T-cell (primary cell): ENCODE data around the gene TLCD3A. TPM values are rescaled to one million over a fixed set of nuclear protein-coding genes. Genes with fewer than 3 reads are reported as not detected.
"Not testable (repeated sequence)": the region's sequence is repeated elsewhere in the genome, so short reads cannot be mapped to it uniquely, and the experiment has no call there.

Source experiments
- ATAC-seq, 4 experiments: fragments of 200-7000 bp in 3 of 4; fragments of 150-1000 bp in 1 of 4; cut with Tn5 transposase; replicated peaks in 1 of 4; 1 replicate in 3 of 4; 2 replicates in 1 of 4; pipeline ENCODE4 v1.10.0; 2021; ENCODE audit warnings: moderate library complexity in 3 of 4, mild to moderate bottlenecking in 2 of 4, moderate number of reproducible peaks in 1 of 4
- CTCF ChIA-PET, 2 donors: fragments of 300-600 bp; sonication (Branson Sonifier 250); formaldehyde crosslinking; loops; one replicate each; lab custom pipeline; 2022; ENCODE audit warnings: antibody characterized with exemption in 2 of 2; lab: Charles Lee
- POLR2A ChIA-PET, 2 donors: fragments of 300-600 bp; sonication (Branson Sonifier 250); formaldehyde crosslinking; loops; one replicate each; lab custom pipeline; 2022; ENCODE audit warnings: antibody characterized with exemption in 2 of 2; lab: Charles Lee
- DNase-seq, 35 experiments: peaks; one replicate each; pipeline versions ENCODE4 v3.0.0 to v3.0.0-alpha.2; 2013 to 2023
- H3K27ac ChIP-seq: one replicate; pipeline ENCODE4 v1.5.1; 2013; ENCODE audit warnings: low read length
- H3K27me3 ChIP-seq, 2 experiments: replicated peaks in 1 of 2; 1 replicate in 1 of 2; 2 replicates in 1 of 2; pipeline versions ENCODE4 v1.6.1 to v1.7.0; 2013; ENCODE audit warnings: low read length in 1 of 2, mixed read lengths in 1 of 2; ENCODE audit not compliant: control insufficient read depth in 2 of 2, insufficient read depth in 2 of 2; ENCODE audit errors: extremely low read depth in 1 of 2
- H3K36me3 ChIP-seq, 2 donors: 1 replicate in 1 of 2; 2 replicates in 1 of 2; pipeline versions ENCODE4 v1.6.1 to v1.7.0; 2013; ENCODE audit warnings: low read length in 1 of 2; ENCODE audit not compliant: control insufficient read depth in 2 of 2, insufficient read depth in 1 of 2; ENCODE audit errors: extremely low read depth in 1 of 2
- H3K4me1 ChIP-seq, 2 experiments: 1 replicate in 1 of 2; 2 replicates in 1 of 2; pipeline versions ENCODE4 v1.6.1 to v1.7.0; 2013; ENCODE audit warnings: low read length in 2 of 2, mixed read lengths in 1 of 2; ENCODE audit not compliant: insufficient read depth in 2 of 2, control insufficient read depth in 1 of 2; ENCODE audit errors: extremely low read depth in 1 of 2
- H3K4me3 ChIP-seq, 2 donors: 1 replicate in 1 of 2; 2 replicates in 1 of 2; pipeline versions ENCODE4 v1.5.1 to v1.7.0; 2013; ENCODE audit warnings: mild to moderate bottlenecking in 2 of 2, low read length in 1 of 2, moderate library complexity in 1 of 2; ENCODE audit not compliant: control insufficient read depth in 1 of 2; ENCODE audit errors: extremely low read depth in 1 of 2
- H3K9me3 ChIP-seq: 2 replicates; pipeline ENCODE4 v1.7.0; 2013
- H3K27ac Mint-ChIP-seq, 2 donors: one replicate each; pipeline ENCODE4 v1.8.0; 2020 to 2021; ENCODE audit warnings: mild to moderate bottlenecking in 2 of 2, mixed read lengths in 2 of 2
- H3K27me3 Mint-ChIP-seq, 2 donors: one replicate each; pipeline ENCODE4 v1.8.0; 2021 to 2022; ENCODE audit warnings: mixed read lengths in 2 of 2
- H3K36me3 Mint-ChIP-seq: one replicate; pipeline ENCODE4 v1.8.0; 2021; ENCODE audit warnings: mixed read lengths
- H3K4me1 Mint-ChIP-seq, 3 donors: one replicate each; pipeline ENCODE4 v1.8.0; 2020 to 2022; ENCODE audit warnings: mixed read lengths in 3 of 3, mild to moderate bottlenecking in 1 of 3
- H3K4me3 Mint-ChIP-seq, 3 donors: one replicate each; pipeline ENCODE4 v1.8.0; 2020 to 2022; ENCODE audit warnings: mild to moderate bottlenecking in 3 of 3, mixed read lengths in 3 of 3, moderate library complexity in 3 of 3
- H3K9me3 Mint-ChIP-seq, 3 donors: one replicate each; pipeline ENCODE4 v1.8.0; 2020 to 2022; ENCODE audit warnings: mixed read lengths in 3 of 3
- WGBS: methylation state at CpG from one replicate; pipeline ENCODE4 v1.1.5; 2013; ENCODE audit warnings: missing lambda C conversion rate; ENCODE audit not compliant: insufficient coverage; 5-methylcytosine and 5-hydroxymethylcytosine counted together
- total RNA-seq, 35 experiments: library from RNA in 6 of 35; stranded (reverse) in 6 of 35; fragments of 120-200 nt in 1 of 35; gene quantifications; one replicate each; pipeline versions ENCODE4 v1.2.1 to v1.2.4 and lab custom pipeline; 2013 to 2026

Gene TLCD3A
- total RNA-seq, 5 donors from 2014 or later (not counting 1 experiment from before 2014, with no cell fraction given) = 1.3 to 3.0 (median 2.2) TPM

- H3K4me1 ChIP-seq = peaks cover 15 to 24% of the 10 kb centered on the region in 2 experiments
- POLR2A ChIA-PET, H3K27ac ChIP-seq, DNase-seq, H3K27ac Mint-ChIP-seq, H3K4me3 ChIP-seq, H3K4me3 Mint-ChIP-seq, H3K9me3 Mint-ChIP-seq, H3K9me3 ChIP-seq, ATAC-seq, H3K27me3 Mint-ChIP-seq, CTCF ChIA-PET, H3K27me3 ChIP-seq: not testable (repeated sequence)
- WGBS = 100% methylated on average over 1 of the region's 7 CpGs
- H3K4me1 Mint-ChIP-seq = peaks cover 23 to 35% (median 31%) of the 10 kb centered on the region in 3 donors
- H3K36me3 Mint-ChIP-seq = peaks cover 22% of the 10 kb centered on the region
- H3K36me3 ChIP-seq = peaks cover 14 to 35% of the 10 kb centered on the region in 2 donors
These were observed 53.5 kb downstream of the TLCD3A start for GRCh38 chr17:785901-786300.

DNA sequence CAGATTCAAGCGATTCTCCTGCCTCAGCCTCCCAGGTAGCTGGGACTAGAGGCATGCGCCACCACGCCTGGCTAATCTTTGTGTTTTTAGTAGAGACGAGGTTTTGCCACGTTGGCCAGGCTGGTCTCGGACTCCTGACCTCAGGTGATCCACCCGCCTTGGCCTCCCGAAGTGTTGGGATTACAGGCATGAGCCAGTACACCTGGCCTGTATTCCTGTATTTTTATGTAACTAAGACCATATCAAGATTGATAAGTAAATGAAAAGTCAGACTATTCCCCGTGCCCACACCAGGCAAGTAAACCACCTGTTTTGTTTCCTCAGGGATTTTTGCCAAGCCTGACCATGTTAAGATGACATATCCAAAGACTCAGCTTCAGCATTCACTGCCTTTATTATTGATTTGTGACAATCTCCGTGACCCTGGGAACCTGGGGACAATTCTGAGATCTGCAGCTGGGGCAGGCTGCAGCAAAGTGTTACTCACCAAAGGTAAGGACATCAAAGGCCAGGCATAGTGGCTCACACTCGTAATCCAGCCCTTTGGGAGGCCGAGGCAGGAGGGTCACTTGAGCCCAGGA is 55.3 kb downstream of the TLCD3A start:
- DNase-seq = no peak
- ChIA-PET CTCF (interaction anchor here (0.6 kb wide), 4 partner anchors 8 to 469 kb away, joined by 3 to 5 read pairs (median 3); no protein-coding TSS in a partner anchor), POLR2A (no interaction called here)
- Histone ChIP-seq H3K27me3 (no peaks in the 10 kb centered on the region), H3K4me1 (peaks cover 11% of the 10 kb centered on the region in 2 experiments), H3K27ac (no peak overlapping the region), H3K4me3 (no peak overlapping the region), H3K36me3 (peaks cover 20 to 54% of the 10 kb centered on the region in 2 donors), H3K9me3 (no peaks in the 10 kb centered on the region)
- 95% methylated on average over 4 of the region's 12 CpGs for WGBS
- no peak overlapping the region for H3K4me3 Mint-ChIP-seq
- no peaks in the 10 kb centered on the region for H3K9me3 Mint-ChIP-seq
- H3K4me1 Mint-ChIP-seq = peaks cover 10 to 21% (median 20%) of the 10 kb centered on the region in 3 donors
- H3K36me3 Mint-ChIP-seq = peaks cover 30% of the 10 kb centered on the region
- no peaks in the 10 kb centered on the region for H3K27me3 Mint-ChIP-seq
- no peak overlapping the region for H3K27ac Mint-ChIP-seq
- no peak for ATAC-seq

- H3K36me3 ChIP-seq = peaks cover 20 to 57% of the 10 kb centered on the region in 2 donors
- Mint-ChIP-seq H3K9me3 (no peaks in the 10 kb centered on the region), H3K27me3 (no peaks in the 10 kb centered on the region), H3K36me3 (peaks cover 30% of the 10 kb centered on the region), H3K4me1 (peaks cover 10 to 14% (median 12%) of the 10 kb centered on the region in 3 donors), H3K4me3 (no peak overlapping the region), H3K27ac (no peak overlapping the region)
- POLR2A ChIA-PET = no interaction called here
- 95% methylated on average over 3 of the region's 4 CpGs for WGBS
- CTCF ChIA-PET = interaction anchor here in 1 of 2 donors (0.6 kb wide), 1 partner anchor 468 kb away, joined by 3 read pairs; no protein-coding TSS in a partner anchor
- no peak overlapping the region for H3K4me3 ChIP-seq
- H3K9me3 ChIP-seq = no peaks in the 10 kb centered on the region
- DNase-seq (no peak), ATAC-seq (no peak)
- peaks cover 3 to 4% of the 10 kb centered on the region in 2 experiments for H3K4me1 ChIP-seq
- no peaks in the 10 kb centered on the region for H3K27me3 ChIP-seq
- H3K27ac ChIP-seq = no peak overlapping the region
These were observed 56.2 kb downstream of the TLCD3A start for GRCh38 chr17:788551-788950.

- DNase-seq (no peak), ATAC-seq (no peak)
- H3K27ac ChIP-seq = no peak overlapping the region
- WGBS = 96% methylated on average over 8 of the region's 14 CpGs
- CTCF ChIA-PET = no interaction called here
- no peaks in the 10 kb centered on the region for H3K27me3 ChIP-seq
- Mint-ChIP-seq H3K27me3 (no peaks in the 10 kb centered on the region), H3K4me3 (no peak overlapping the region), H3K4me1 (peaks cover 3 to 8% (median 5%) of the 10 kb centered on the region in 3 donors), H3K36me3 (peaks cover 30% of the 10 kb centered on the region), H3K9me3 (no peaks in the 10 kb centered on the region), H3K27ac (no peak overlapping the region)
- no peaks in the 10 kb centered on the region for H3K9me3 ChIP-seq
- H3K4me1 ChIP-seq = peaks cover 0 to 3% of the 10 kb centered on the region in 2 experiments
- POLR2A ChIA-PET = no interaction called here
- peaks cover 20 to 57% of the 10 kb centered on the region in 2 donors for H3K36me3 ChIP-seq
- no peak overlapping the region for H3K4me3 ChIP-seq
These were observed 56.9 kb downstream of the TLCD3A start for GRCh38 chr17:789160-789840.

DNA sequence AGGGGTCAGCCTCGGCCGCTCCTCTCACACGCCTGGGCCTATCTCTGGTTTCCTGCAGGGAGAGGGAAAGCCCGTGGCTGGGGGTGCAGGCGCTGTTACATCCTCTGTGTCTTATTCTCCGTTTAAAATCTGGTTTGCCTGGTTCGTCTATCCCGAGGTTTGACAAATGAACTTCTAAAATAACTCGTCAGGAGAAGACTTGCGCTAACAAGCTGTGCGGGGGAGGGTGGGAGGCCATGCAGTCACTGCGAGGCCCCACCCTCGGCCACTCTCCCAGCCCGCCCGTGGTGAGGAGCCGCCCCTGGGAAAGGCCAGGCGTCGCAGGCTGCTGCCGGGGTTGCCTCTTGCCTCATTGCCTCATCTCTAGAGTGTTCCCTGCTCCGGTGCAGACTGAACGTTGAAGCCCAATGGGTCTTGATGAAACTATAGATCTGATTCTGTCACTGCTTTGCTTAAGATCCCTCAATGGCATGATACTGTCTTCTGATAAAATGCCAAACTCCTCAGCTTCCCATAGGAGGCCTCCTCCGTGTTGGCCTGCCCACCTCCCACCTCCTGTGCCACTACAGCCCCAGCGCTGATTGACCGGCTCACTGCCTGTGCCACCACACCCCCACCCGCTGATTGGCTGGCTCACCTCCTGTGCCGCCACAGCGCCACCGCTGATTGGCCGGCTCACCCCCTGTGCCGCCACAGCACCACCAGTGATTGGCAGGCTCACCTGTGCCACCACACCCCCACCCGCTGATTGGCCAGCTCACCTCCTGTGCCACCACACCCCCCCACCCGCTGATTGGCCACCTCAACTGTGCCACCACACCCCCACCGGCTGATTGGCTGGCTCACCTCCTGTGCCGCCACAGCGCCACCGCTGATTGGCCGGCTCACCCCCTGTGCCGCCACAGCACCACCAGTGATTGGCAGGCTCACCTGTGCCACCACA is 57.8 kb downstream of the TLCD3A start:
- H3K27ac Mint-ChIP-seq, H3K9me3 Mint-ChIP-seq, H3K27ac ChIP-seq, H3K4me1 Mint-ChIP-seq, H3K4me1 ChIP-seq, ATAC-seq, H3K9me3 ChIP-seq, H3K27me3 ChIP-seq, POLR2A ChIA-PET, H3K27me3 Mint-ChIP-seq, H3K4me3 ChIP-seq, H3K4me3 Mint-ChIP-seq, DNase-seq, CTCF ChIA-PET: not testable (repeated sequence)
- WGBS = 94% methylated on average over 22 of the region's 38 CpGs
- peaks cover 20 to 53% of the 10 kb centered on the region in 2 donors for H3K36me3 ChIP-seq
- peaks cover 30% of the 10 kb centered on the region for H3K36me3 Mint-ChIP-seq

DNA sequence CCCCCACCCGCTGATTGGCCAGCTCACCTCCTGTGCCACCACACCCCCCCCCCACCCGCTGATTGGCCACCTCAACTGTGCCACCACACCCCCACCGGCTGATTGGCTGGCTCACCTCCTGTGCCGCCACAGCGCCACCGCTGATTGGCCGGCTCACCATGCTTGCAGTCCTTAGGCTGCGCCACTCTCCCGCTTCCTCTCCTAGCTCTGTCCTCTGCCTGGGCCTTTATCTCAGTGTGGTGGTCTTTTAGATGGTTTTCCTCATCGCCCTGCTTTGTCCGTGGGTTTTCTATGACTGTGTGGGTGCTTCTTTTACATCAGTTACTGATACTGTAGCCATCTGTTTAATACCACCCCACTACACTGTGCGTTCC is 58.5 kb downstream of the TLCD3A start:
- POLR2A ChIA-PET = interaction anchor here in 1 of 2 donors (0.5 kb wide), 1 partner anchor 667 kb away, joined by 4 read pairs; no protein-coding TSS in a partner anchor
- peaks cover 30% of the 10 kb centered on the region for H3K36me3 Mint-ChIP-seq

More for the DNA sequence above, 58.5 kb downstream of the TLCD3A start:
- peaks cover 20 to 50% of the 10 kb centered on the region in 2 donors for H3K36me3 ChIP-seq
- no CpG with 5 or more reads among the region's 12 CpGs for WGBS
- H3K9me3 Mint-ChIP-seq, CTCF ChIA-PET, H3K9me3 ChIP-seq, H3K4me3 ChIP-seq, ATAC-seq, H3K27ac Mint-ChIP-seq, DNase-seq, H3K4me1 ChIP-seq, H3K27ac ChIP-seq, H3K27me3 ChIP-seq, H3K4me3 Mint-ChIP-seq, H3K27me3 Mint-ChIP-seq: not testable (repeated sequence)
- H3K4me1 Mint-ChIP-seq = peaks cover 6 to 13% (median 6%) of the 10 kb centered on the region in 3 donors
